ENCODE measurements around the gene DCAF4. TPM values are rescaled to one million over a fixed set of nuclear protein-coding genes. Genes with fewer than 3 reads are reported as not detected.

DCAF4 gene
- total RNA-seq, 1 experiment from 2014 or later, result 39.4 TPM

- POLR2A ChIA-PET, result interaction anchor here (0.6 kb wide), 1 partner anchor 1549 kb away, joined by 3 read pairs; no protein-coding TSS in a partner anchor
- TF ChIP-seq CTCF (IDR thresholded peaks at IDR 0.05; ENCODE audit: unreplicated experiment), result no peak
- H3K36me3 Mint-ChIP-seq (ENCODE audit: insufficient read depth, unreplicated experiment), result no peaks in the 10 kb centered on the region
- BruUV-seq (replicated peaks), result no TSS peak
- no peaks in the 10 kb centered on the region for H3K4me1 Mint-ChIP-seq (ENCODE audit: insufficient read depth, unreplicated experiment)
- intact Hi-C loops (cut with micrococcal nuclease), result no loop called here
- H3K27me3 Mint-ChIP-seq (ENCODE audit: insufficient read depth, unreplicated experiment), result no peaks in the 10 kb centered on the region
- CTCF ChIA-PET, result interaction anchor here (0.6 kb wide), 2 partner anchors 323 to 727 kb away, joined by 3 read pairs; no protein-coding TSS in a partner anchor
- H3K27ac Mint-ChIP-seq (ENCODE audit: low read depth, unreplicated experiment), result no peak overlapping the region
- DNase-seq (ENCODE audit: unreplicated experiment), result no peak
- H3K4me3 Mint-ChIP-seq (ENCODE audit: unreplicated experiment), result no peak overlapping the region
- no peaks in the 10 kb centered on the region for H3K9me3 Mint-ChIP-seq (ENCODE audit: unreplicated experiment)
These were observed 44.2 kb upstream of the DCAF4 start for GRCh38 chr14:72882047-72882446.

- no peaks in the 10 kb centered on the region for H3K4me1 Mint-ChIP-seq (ENCODE audit: insufficient read depth, unreplicated experiment)
- no peak overlapping the region for H3K4me3 Mint-ChIP-seq (ENCODE audit: unreplicated experiment)
- no peak for DNase-seq (ENCODE audit: unreplicated experiment)
- ChIA-PET POLR2A (no interaction called here), CTCF (interaction anchor here (0.6 kb wide), 1 partner anchor 727 kb away, joined by 3 read pairs; no protein-coding TSS in a partner anchor)
- no peak overlapping the region for H3K27ac Mint-ChIP-seq (ENCODE audit: low read depth, unreplicated experiment)
- no peaks in the 10 kb centered on the region for H3K9me3 Mint-ChIP-seq (ENCODE audit: unreplicated experiment)
- intact Hi-C loops (cut with micrococcal nuclease), result no loop called here
- no TSS peak for BruUV-seq (replicated peaks)
- TF ChIP-seq CTCF (IDR thresholded peaks at IDR 0.05; ENCODE audit: unreplicated experiment), result no peak
- H3K36me3 Mint-ChIP-seq (ENCODE audit: insufficient read depth, unreplicated experiment), result no peaks in the 10 kb centered on the region
- no peaks in the 10 kb centered on the region for H3K27me3 Mint-ChIP-seq (ENCODE audit: insufficient read depth, unreplicated experiment)
These were observed 43.8 kb upstream of the DCAF4 start for GRCh38 chr14:72882463-72882862.

- H3K36me3 Mint-ChIP-seq (ENCODE audit: insufficient read depth, unreplicated experiment), result no peaks in the 10 kb centered on the region
These were observed 43.2 kb upstream of the DCAF4 start for GRCh38 chr14:72883109-72883508.

GRCh38 chr14:72883961-72884360 lies 42.3 kb upstream of the DCAF4 start:
- no TSS peak for BruUV-seq (replicated peaks)
- ChIA-PET POLR2A (interaction anchor here (1.9 kb wide), 1 partner anchor 10 kb away, joined by 7 read pairs; the partner anchor contains the start of gene DPF3), CTCF (interaction anchor here (0.7 to 1.1 kb wide), 2 partner anchors 9 to 463 kb away, joined by 3 to 4 read pairs; no protein-coding TSS in a partner anchor)
- Mint-ChIP-seq H3K36me3 (ENCODE audit: insufficient read depth, unreplicated experiment) (no peaks in the 10 kb centered on the region), H3K4me1 (ENCODE audit: insufficient read depth, unreplicated experiment) (no peaks in the 10 kb centered on the region), H3K9me3 (ENCODE audit: unreplicated experiment) (no peaks in the 10 kb centered on the region), H3K4me3 (ENCODE audit: unreplicated experiment) (no peak overlapping the region), H3K27ac (ENCODE audit: low read depth, unreplicated experiment) (no peak overlapping the region), H3K27me3 (ENCODE audit: insufficient read depth, unreplicated experiment) (no peaks in the 10 kb centered on the region)
- no peak for DNase-seq (ENCODE audit: unreplicated experiment)
- no peak for TF ChIP-seq CTCF (IDR thresholded peaks at IDR 0.05; ENCODE audit: unreplicated experiment)
- intact Hi-C loops (cut with micrococcal nuclease), result no loop called here

More at GRCh38 chr14:72883109-72883508, 43.2 kb upstream of the DCAF4 start:
- no peaks in the 10 kb centered on the region for H3K4me1 Mint-ChIP-seq (ENCODE audit: insufficient read depth, unreplicated experiment)
- CTCF ChIA-PET, result interaction anchor here (1.1 kb wide), 1 partner anchor 462 kb away, joined by 4 read pairs; no protein-coding TSS in a partner anchor
- POLR2A ChIA-PET, result no interaction called here
- DNase-seq (ENCODE audit: unreplicated experiment), result no peak
- BruUV-seq (replicated peaks), result no TSS peak
- H3K27me3 Mint-ChIP-seq (ENCODE audit: insufficient read depth, unreplicated experiment), result no peaks in the 10 kb centered on the region
- no peaks in the 10 kb centered on the region for H3K9me3 Mint-ChIP-seq (ENCODE audit: unreplicated experiment)
- no peak overlapping the region for H3K27ac Mint-ChIP-seq (ENCODE audit: low read depth, unreplicated experiment)
- TF ChIP-seq CTCF (IDR thresholded peaks at IDR 0.05; ENCODE audit: unreplicated experiment), result no peak
- intact Hi-C loops (cut with micrococcal nuclease), result no loop called here
- no peak overlapping the region for H3K4me3 Mint-ChIP-seq (ENCODE audit: unreplicated experiment)

Data from MCF 10A (cell line).